ENCODE results near the gene ITGA5.

DNA sequence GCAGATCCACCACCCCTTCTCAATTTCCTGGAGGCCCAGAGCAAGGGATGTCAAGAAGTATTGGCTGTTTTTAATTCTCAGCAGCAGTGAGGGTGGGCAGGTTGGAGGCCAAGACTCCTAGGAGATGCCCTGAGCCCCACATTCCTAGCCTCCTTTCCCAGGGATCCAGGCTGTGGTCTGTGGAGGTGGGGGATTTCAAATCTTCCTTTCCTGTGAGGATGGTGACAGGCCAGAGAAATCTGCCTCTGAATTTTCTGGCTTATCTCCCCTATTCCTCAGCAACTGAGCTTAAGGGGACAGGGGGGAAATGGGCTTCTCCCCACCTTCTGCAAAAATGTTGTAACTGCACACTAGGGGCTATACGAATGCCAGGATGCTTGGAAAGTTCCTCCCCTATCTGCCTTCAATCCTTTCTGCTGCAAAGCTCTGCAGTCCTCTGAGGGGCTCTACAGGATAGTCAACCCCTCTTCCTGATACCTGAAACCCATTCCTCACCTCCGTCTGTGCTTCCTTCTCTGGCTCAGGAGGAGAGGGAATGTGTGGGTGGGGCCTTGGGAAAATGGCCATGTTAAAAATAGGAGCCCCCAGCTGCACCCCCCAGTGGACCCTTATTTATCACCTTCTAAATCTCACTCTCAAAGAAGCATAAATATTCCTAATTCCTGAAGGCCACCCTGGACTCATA is 61.4 kb downstream of the ITGA5 start:
- TF ChIP-seq, protein P1, sequence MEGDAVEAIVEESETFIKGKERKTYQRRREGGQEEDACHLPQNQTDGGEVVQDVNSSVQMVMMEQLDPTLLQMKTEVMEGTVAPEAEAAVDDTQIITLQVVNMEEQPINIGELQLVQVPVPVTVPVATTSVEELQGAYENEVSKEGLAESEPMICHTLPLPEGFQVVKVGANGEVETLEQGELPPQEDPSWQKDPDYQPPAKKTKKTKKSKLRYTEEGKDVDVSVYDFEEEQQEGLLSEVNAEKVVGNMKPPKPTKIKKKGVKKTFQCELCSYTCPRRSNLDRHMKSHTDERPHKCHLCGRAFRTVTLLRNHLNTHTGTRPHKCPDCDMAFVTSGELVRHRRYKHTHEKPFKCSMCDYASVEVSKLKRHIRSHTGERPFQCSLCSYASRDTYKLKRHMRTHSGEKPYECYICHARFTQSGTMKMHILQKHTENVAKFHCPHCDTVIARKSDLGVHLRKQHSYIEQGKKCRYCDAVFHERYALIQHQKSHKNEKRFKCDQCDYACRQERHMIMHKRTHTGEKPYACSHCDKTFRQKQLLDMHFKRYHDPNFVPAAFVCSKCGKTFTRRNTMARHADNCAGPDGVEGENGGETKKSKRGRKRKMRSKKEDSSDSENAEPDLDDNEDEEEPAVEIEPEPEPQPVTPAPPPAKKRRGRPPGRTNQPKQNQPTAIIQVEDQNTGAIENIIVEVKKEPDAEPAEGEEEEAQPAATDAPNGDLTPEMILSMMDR (IDR thresholded peaks at IDR 0.05; ENCODE audit: insufficient read depth, low read depth, low read length), result no peak
- no peak for TF ChIP-seq EZH2 (IDR thresholded peaks at IDR 0.05; ENCODE audit: insufficient read depth, low read length)
